Gastrocnemius medialis (tissue), 4 donors: ENCODE results near the gene MGMT. TPM values are rescaled to one million over a fixed set of nuclear protein-coding genes. Genes with fewer than 3 reads are reported as not detected.

ENCODE experiments used
- ATAC-seq, 2 donors: fragments of 150-250 bp; one replicate each; pipeline ENCODE4 v1.9.1; 2016
- DNase-seq, 2 donors: peaks; one replicate each; pipeline ENCODE4 v3.0.0-alpha.2; 2019
- H3K27ac ChIP-seq, 4 donors: fragments of 200-600 bp; sonication (generic); 1 replicate in 1 of 4; 2 replicates in 3 of 4; pipeline ENCODE4 v1.5.1; 2016 to 2018; ENCODE audit warnings: mild to moderate bottlenecking in 2 of 4, moderate library complexity in 1 of 4
- H3K27me3 ChIP-seq, 3 donors: fragments of 200-600 bp; sonication (generic) in 2 of 3; 1 replicate in 1 of 3; 2 replicates in 2 of 3; pipeline versions ENCODE4 v1.5.1 to v1.6.0; 2016 to 2019; ENCODE audit warnings: mild to moderate bottlenecking in 1 of 3, moderate library complexity in 1 of 3
- H3K36me3 ChIP-seq, 2 donors: fragments of 200-600 bp; sonication (generic) in 1 of 2; one replicate each; pipeline ENCODE4 v1.5.1; 2017 to 2018
- H3K4me1 ChIP-seq, 2 donors: fragments of 200-600 bp; sonication (generic) in 1 of 2; one replicate each; pipeline ENCODE4 v1.5.1; 2016 to 2017; ENCODE audit warnings: mild to moderate bottlenecking in 2 of 2
- H3K4me3 ChIP-seq, 4 donors: fragments of 200-600 bp; sonication (generic) in 3 of 4; 1 replicate in 1 of 4; 2 replicates in 3 of 4; pipeline ENCODE4 v1.5.1; 2016 to 2019; ENCODE audit warnings: mild to moderate bottlenecking in 2 of 4
- H3K9me3 ChIP-seq, 3 donors: fragments of 200-600 bp; sonication (generic) in 2 of 3; 1 replicate in 1 of 3; 2 replicates in 2 of 3; pipeline ENCODE4 v1.5.1; 2016 to 2019
- CTCF ChIP-seq, 5 experiments: fragments of 450-650 bp in 3 of 5; fragments of 200-600 bp in 2 of 5; sonication (generic) in 2 of 5; IDR thresholded peaks in 4 of 5; conservative IDR thresholded peaks in 1 of 5; 1 replicate in 4 of 5; 2 replicates in 1 of 5; pipeline ENCODE4 v1.5.1; 2016 to 2019; ENCODE audit warnings: antibody characterized with exemption in 5 of 5, mild to moderate bottlenecking in 3 of 5, moderate library complexity in 3 of 5
- POLR2A ChIP-seq, 2 donors: fragments of 450-650 bp; IDR thresholded peaks; one replicate each; pipeline ENCODE4 v1.6.1; 2017; ENCODE audit warnings: antibody characterized with exemption in 2 of 2, mild to moderate bottlenecking in 2 of 2, moderate library complexity in 2 of 2
- in situ Hi-C, 4 donors: fragments of 200-750 bp; cut with MboI; loops; one replicate each; pipeline versions ENCODE4 v1.15.0 to v1.8.0; 2017; ENCODE audit warnings: low sequenced_read_pairs in 4 of 4
- intact Hi-C: fragments of 100-400 bp; cut with DNase I; formaldehyde crosslinking; loops from one replicate; pipeline ENCODE4 v1.15.1; 2023; ENCODE audit warnings: low total_unique reads
- total RNA-seq, 4 donors: library from RNA; depleted of rRNA; stranded (reverse); fragments of >200 nt; gene quantifications; one replicate each; pipeline versions ENCODE4 v1.1.0 to v1.2.3, GENCODE V29; 2016

Gene MGMT
- total RNA-seq, 4 donors from 2014 or later, result 8.9 to 20.7 (median 17.1) TPM

- Histone ChIP-seq H3K4me1 (peaks cover 0 to 7% of the 10 kb centered on the region in 2 donors), H3K9me3 (no peaks in the 10 kb centered on the region), H3K27me3 (no peaks in the 10 kb centered on the region), H3K4me3 (no peak overlapping the region), H3K27ac (peak overlapping the region in 1 of 4 donors; percentile 3), H3K36me3 (no peaks in the 10 kb centered on the region)
- in situ Hi-C loops (no loop called here), intact Hi-C loops (no loop called here)
- ATAC-seq, result peak; percentile 49 to 69
- no peak for DNase-seq
- TF ChIP-seq POLR2A (IDR thresholded peaks at IDR 0.05) (no peak), CTCF (IDR thresholded peaks at IDR 0.05 in 4 of 5, conservative IDR thresholded peaks at IDR 0.05 in 1 of 5) (no peak)
These were observed 222.6 kb downstream of the MGMT start for GRCh38 chr10:129689671-129690071.

- Histone ChIP-seq H3K27ac (peak overlapping the region in 1 of 4 donors; percentile 3), H3K4me1 (peaks cover 0 to 7% of the 10 kb centered on the region in 2 donors), H3K36me3 (no peaks in the 10 kb centered on the region), H3K9me3 (no peaks in the 10 kb centered on the region), H3K27me3 (no peaks in the 10 kb centered on the region), H3K4me3 (no peak overlapping the region)
- intact Hi-C loops, result no loop called here
- no peak for TF ChIP-seq POLR2A (IDR thresholded peaks at IDR 0.05)
- no peak for TF ChIP-seq CTCF (IDR thresholded peaks at IDR 0.05 in 4 of 5, conservative IDR thresholded peaks at IDR 0.05 in 1 of 5)
- DNase-seq, result no peak
- in situ Hi-C loops, result no loop called here
- ATAC-seq, result no peak
These were observed 223.4 kb downstream of the MGMT start for GRCh38 chr10:129690248-129691070.

GRCh38 chr10:129692695-129693094 lies 225.7 kb downstream of the MGMT start:
- TF ChIP-seq POLR2A (IDR thresholded peaks at IDR 0.05) (no peak), CTCF (IDR thresholded peaks at IDR 0.05 in 4 of 5, conservative IDR thresholded peaks at IDR 0.05 in 1 of 5) (no peak)
- no peak for DNase-seq
- no peak for ATAC-seq
- Histone ChIP-seq H3K4me3 (no peak overlapping the region), H3K36me3 (no peaks in the 10 kb centered on the region), H3K4me1 (peaks cover 0 to 7% of the 10 kb centered on the region in 2 donors), H3K27me3 (no peaks in the 10 kb centered on the region), H3K27ac (no peak overlapping the region), H3K9me3 (no peaks in the 10 kb centered on the region)
- intact Hi-C loops, result no loop called here
- in situ Hi-C loops, result no loop called here

GRCh38 chr10:129693382-129693781 lies 226.3 kb downstream of the MGMT start:
- Histone ChIP-seq H3K27ac (no peak overlapping the region), H3K27me3 (no peaks in the 10 kb centered on the region), H3K4me1 (peaks cover 0 to 7% of the 10 kb centered on the region in 2 donors), H3K9me3 (no peaks in the 10 kb centered on the region), H3K36me3 (no peaks in the 10 kb centered on the region), H3K4me3 (no peak overlapping the region)
- intact Hi-C loops, result no loop called here
- TF ChIP-seq POLR2A (IDR thresholded peaks at IDR 0.05), result no peak
- no peak for TF ChIP-seq CTCF (IDR thresholded peaks at IDR 0.05 in 4 of 5, conservative IDR thresholded peaks at IDR 0.05 in 1 of 5)
- ATAC-seq, result no peak
- DNase-seq, result no peak
- in situ Hi-C loops, result no loop called here
